CD4-positive, CD25-positive, alpha-beta regulatory T cell (primary cell): ENCODE results near the gene TSPAN3. TPM values are rescaled to one million over a fixed set of nuclear protein-coding genes. Genes with fewer than 3 reads are reported as not detected.

Experiments used
- ATAC-seq, 2 donors: fragments of 150-1000 bp; cut with Tn5 transposase; one replicate each; pipeline ENCODE4 v1.10.0; 2021; ENCODE audit warnings: low read depth in 2 of 2, moderate number of reproducible peaks in 2 of 2, moderate library complexity in 1 of 2
- DNase-seq, 3 donors: peaks; one replicate each; pipeline versions ENCODE4 v3.0.0 to v3.0.0-alpha.2; 2012 to 2022; ENCODE audit warnings: mixed read lengths in 1 of 3
- H3K27ac ChIP-seq: one replicate; pipeline ENCODE4 v1.7.0; 2013; ENCODE audit warnings: mild to moderate bottlenecking, low read length; ENCODE audit not compliant: insufficient read depth, poor library complexity, severe bottlenecking
- H3K27me3 ChIP-seq: one replicate; pipeline ENCODE4 v1.7.0; 2013; ENCODE audit warnings: low read length; ENCODE audit not compliant: control insufficient read depth, insufficient read depth
- H3K36me3 ChIP-seq: one replicate; pipeline ENCODE4 v1.7.0; 2013; ENCODE audit warnings: mild to moderate bottlenecking, low read length, moderate library complexity; ENCODE audit not compliant: control insufficient read depth, insufficient read depth
- H3K4me1 ChIP-seq: 2 replicates; pipeline ENCODE4 v1.7.0; 2013; ENCODE audit warnings: mild to moderate bottlenecking, low read length; ENCODE audit not compliant: insufficient read depth, control insufficient read depth, poor library complexity, severe bottlenecking
- H3K4me3 ChIP-seq: one replicate; pipeline ENCODE4 v1.7.0; 2013; ENCODE audit warnings: low read depth, mild to moderate bottlenecking, low read length, moderate library complexity
- H3K9me3 ChIP-seq, 2 experiments: 1 replicate in 1 of 2; 2 replicates in 1 of 2; pipeline ENCODE4 v1.7.0; 2013; ENCODE audit warnings: low read length in 2 of 2, mild to moderate bottlenecking in 1 of 2, moderate library complexity in 1 of 2; ENCODE audit not compliant: control insufficient read depth in 2 of 2
- H3K27ac Mint-ChIP-seq, 3 donors: one replicate each; pipeline ENCODE4 v1.8.0; 2020 to 2022; ENCODE audit warnings: mild to moderate bottlenecking in 3 of 3, mixed read lengths in 3 of 3, moderate library complexity in 2 of 3
- H3K27me3 Mint-ChIP-seq: one replicate; pipeline ENCODE4 v1.8.0; 2022; ENCODE audit warnings: mild to moderate bottlenecking, mixed read lengths
- H3K36me3 Mint-ChIP-seq: one replicate; pipeline ENCODE4 v1.8.0; 2020; ENCODE audit warnings: mixed read lengths
- H3K4me1 Mint-ChIP-seq, 4 donors: one replicate each; pipeline ENCODE4 v1.8.0; 2020 to 2022; ENCODE audit warnings: mixed read lengths in 4 of 4, mild to moderate bottlenecking in 1 of 4
- H3K4me3 Mint-ChIP-seq, 4 donors: one replicate each; pipeline ENCODE4 v1.8.0; 2020 to 2022; ENCODE audit warnings: mild to moderate bottlenecking in 4 of 4, mixed read lengths in 4 of 4, moderate library complexity in 3 of 4
- H3K9me3 Mint-ChIP-seq, 7 donors: one replicate each; pipeline ENCODE4 v1.8.0; 2020 to 2022; ENCODE audit warnings: mixed read lengths in 7 of 7, mild to moderate bottlenecking in 3 of 7, moderate library complexity in 2 of 7
- polyA plus RNA-seq, 4 donors: library from polyadenylated mRNA; unstranded; fragments of 300-500 nt; fragmentation: Illumina TruSeq; gene quantifications; one replicate each; pipeline ENCODE4 v1.2.3, GENCODE V29; 2021
- total RNA-seq: library from RNA; stranded (reverse); gene quantifications from one replicate; pipeline ENCODE4 v1.2.3, GENCODE V29; 2022

The TSPAN3 gene
- total and polyA plus RNA-seq, 5 donors from 2014 or later = 5.4 to 31.0 (median 24.2) TPM

DNA sequence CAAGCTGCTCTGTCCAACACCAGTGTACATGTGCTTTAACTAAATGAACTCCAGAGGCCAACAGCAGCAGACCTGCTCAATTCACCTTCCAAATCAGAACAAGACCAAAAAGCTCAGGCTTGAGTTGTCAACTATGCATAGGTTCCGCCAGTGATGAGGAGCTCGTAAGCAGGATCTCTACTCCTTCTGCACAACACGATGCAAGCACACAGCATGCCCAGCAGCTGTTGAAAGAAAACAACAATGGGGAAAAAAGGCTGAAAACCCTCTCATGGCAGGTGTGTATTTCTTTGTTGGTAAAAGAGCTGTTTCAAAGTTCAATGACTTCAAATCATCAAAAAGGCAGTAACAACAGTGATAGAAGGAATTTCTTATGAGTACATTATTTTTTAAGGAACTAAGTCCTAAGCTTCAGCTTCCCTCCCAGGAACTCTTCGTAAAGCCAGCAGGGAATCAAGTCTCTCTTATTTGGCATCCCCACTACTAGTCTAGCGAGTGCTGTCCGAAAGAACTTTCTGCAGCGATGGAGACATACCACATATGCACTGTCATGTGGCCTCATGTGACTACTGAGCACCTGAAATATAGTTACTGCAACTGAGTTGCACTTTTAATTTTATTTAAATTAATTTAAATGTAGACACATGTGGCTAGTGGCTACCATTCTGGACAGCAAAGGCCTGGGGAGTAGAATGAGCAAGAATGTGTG lies 24.1 kb downstream of the TSPAN3 start:
- Histone ChIP-seq H3K9me3 (no peaks in the 10 kb centered on the region), H3K27ac (no peak overlapping the region), H3K27me3 (no peaks in the 10 kb centered on the region), H3K4me3 (no peak overlapping the region), H3K36me3 (peaks cover 9% of the 10 kb centered on the region), H3K4me1 (no peaks in the 10 kb centered on the region)
- peak overlapping the region in 1 of 3 donors; percentile 78 for H3K27ac Mint-ChIP-seq
- peaks cover 0 to 6% (median 3%) of the 10 kb centered on the region in 4 donors for H3K4me1 Mint-ChIP-seq
- no peaks in the 10 kb centered on the region for H3K9me3 Mint-ChIP-seq
- peaks cover 35% of the 10 kb centered on the region for H3K36me3 Mint-ChIP-seq
- DNase-seq (no peak), ATAC-seq (no peak)
- no peaks in the 10 kb centered on the region for H3K27me3 Mint-ChIP-seq
- no peak overlapping the region for H3K4me3 Mint-ChIP-seq

GRCh38 chr15:77045985-77046384 lies 24.9 kb downstream of the TSPAN3 start:
- H3K27ac Mint-ChIP-seq = no peak overlapping the region
- no peaks in the 10 kb centered on the region for H3K9me3 ChIP-seq
- peaks cover 0 to 3% (median 0%) of the 10 kb centered on the region in 7 donors for H3K9me3 Mint-ChIP-seq
- no peak overlapping the region for H3K4me3 ChIP-seq
- ATAC-seq (no peak), DNase-seq (no peak)
- peaks cover 0 to 6% (median 4%) of the 10 kb centered on the region in 4 donors for H3K4me1 Mint-ChIP-seq
- peaks cover 9% of the 10 kb centered on the region for H3K36me3 ChIP-seq
- H3K36me3 Mint-ChIP-seq = peaks cover 36% of the 10 kb centered on the region
- no peak overlapping the region for H3K27ac ChIP-seq
- no peaks in the 10 kb centered on the region for H3K4me1 ChIP-seq
- no peak overlapping the region for H3K4me3 Mint-ChIP-seq
- no peaks in the 10 kb centered on the region for H3K27me3 Mint-ChIP-seq
- H3K27me3 ChIP-seq = no peaks in the 10 kb centered on the region

- Mint-ChIP-seq H3K4me3 (no peak overlapping the region), H3K36me3 (peaks cover 41% of the 10 kb centered on the region), H3K27me3 (no peaks in the 10 kb centered on the region), H3K4me1 (peaks cover 0 to 11% (median 6%) of the 10 kb centered on the region in 4 donors), H3K27ac (no peak overlapping the region), H3K9me3 (peaks cover 0 to 5% (median 0%) of the 10 kb centered on the region in 7 donors)
- DNase-seq (no peak), ATAC-seq (no peak)
- no peaks in the 10 kb centered on the region for H3K27me3 ChIP-seq
- H3K27ac ChIP-seq = no peak overlapping the region
- H3K4me3 ChIP-seq = no peak overlapping the region
- peaks cover 9% of the 10 kb centered on the region for H3K36me3 ChIP-seq
- H3K9me3 ChIP-seq = no peaks in the 10 kb centered on the region
- no peaks in the 10 kb centered on the region for H3K4me1 ChIP-seq
Observed at GRCh38 chr15:77044228-77045042, 26.5 kb downstream of the TSPAN3 start.

GRCh38 chr15:77042955-77043920 lies 27.7 kb downstream of the TSPAN3 start:
- ATAC-seq (no peak), DNase-seq (no peak)
- H3K4me1 ChIP-seq = no peaks in the 10 kb centered on the region
- Mint-ChIP-seq H3K27ac (peak overlapping the region; percentile 27 to 82 (median 57)), H3K36me3 (peaks cover 41% of the 10 kb centered on the region), H3K4me3 (peak overlapping the region in 1 of 4 donors; percentile 5), H3K27me3 (no peaks in the 10 kb centered on the region), H3K4me1 (peaks cover 0 to 11% (median 6%) of the 10 kb centered on the region in 4 donors), H3K9me3 (peaks cover 0 to 11% (median 0%) of the 10 kb centered on the region in 7 donors)
- peaks cover 9% of the 10 kb centered on the region for H3K36me3 ChIP-seq
- H3K27me3 ChIP-seq = no peaks in the 10 kb centered on the region
- H3K4me3 ChIP-seq = no peak overlapping the region
- no peak overlapping the region for H3K27ac ChIP-seq
- H3K9me3 ChIP-seq = no peaks in the 10 kb centered on the region

GRCh38 chr15:77042245-77042919 lies 28.5 kb downstream of the TSPAN3 start:
- no peaks in the 10 kb centered on the region for H3K27me3 Mint-ChIP-seq
- H3K4me3 Mint-ChIP-seq = no peak overlapping the region
- no peak overlapping the region for H3K4me3 ChIP-seq
- H3K9me3 Mint-ChIP-seq = peaks cover 0 to 11% (median 0%) of the 10 kb centered on the region in 7 donors
- H3K36me3 ChIP-seq = peaks cover 11% of the 10 kb centered on the region
- ATAC-seq (no peak), DNase-seq (no peak)
- H3K4me1 Mint-ChIP-seq = peaks cover 0 to 11% (median 6%) of the 10 kb centered on the region in 4 donors
- H3K27ac Mint-ChIP-seq = peak overlapping the region in 1 of 3 donors; percentile 48
- H3K36me3 Mint-ChIP-seq = peaks cover 34% of the 10 kb centered on the region
- no peak overlapping the region for H3K27ac ChIP-seq
- H3K4me1 ChIP-seq = no peaks in the 10 kb centered on the region
- no peaks in the 10 kb centered on the region for H3K27me3 ChIP-seq
- H3K9me3 ChIP-seq = no peaks in the 10 kb centered on the region

- H3K9me3 ChIP-seq = no peaks in the 10 kb centered on the region
- no peaks in the 10 kb centered on the region for H3K27me3 ChIP-seq
- H3K4me3 ChIP-seq = no peak overlapping the region
- ATAC-seq (no peak), DNase-seq (no peak)
- Mint-ChIP-seq H3K4me3 (peak overlapping the region in 1 of 4 donors; percentile 14), H3K27me3 (no peaks in the 10 kb centered on the region), H3K4me1 (peaks cover 0 to 11% (median 6%) of the 10 kb centered on the region in 4 donors), H3K36me3 (peaks cover 26% of the 10 kb centered on the region), H3K9me3 (peaks cover 0 to 14% (median 0%) of the 10 kb centered on the region in 7 donors), H3K27ac (peak overlapping the region; percentile 1 to 89 (median 48))
- H3K27ac ChIP-seq = no peak overlapping the region
- no peaks in the 10 kb centered on the region for H3K4me1 ChIP-seq
- peaks cover 25% of the 10 kb centered on the region for H3K36me3 ChIP-seq
Observed at GRCh38 chr15:77040673-77041072, 30.2 kb downstream of the TSPAN3 start.

DNA sequence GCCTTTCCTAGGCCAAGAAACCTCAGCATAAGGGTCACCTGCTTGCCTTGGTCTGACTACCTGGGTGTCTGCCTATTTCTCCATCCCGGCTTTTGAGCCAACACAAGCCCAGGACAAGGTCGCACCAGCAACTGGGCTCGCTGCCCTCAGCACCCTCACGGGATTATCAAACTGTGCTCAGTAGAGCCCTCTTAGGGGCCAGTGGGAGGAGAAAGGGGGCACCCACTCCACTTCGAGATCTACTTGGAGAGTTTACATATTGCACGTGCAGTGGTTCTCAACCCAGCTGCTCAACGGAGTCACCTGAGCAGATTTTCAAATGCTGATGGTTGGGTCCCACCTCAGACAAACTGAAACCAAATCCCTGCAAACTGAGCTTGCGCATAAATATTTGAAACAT lies 31.1 kb downstream of the TSPAN3 start:
- Histone ChIP-seq H3K4me3 (no peak overlapping the region), H3K9me3 (no peaks in the 10 kb centered on the region), H3K27ac (no peak overlapping the region), H3K36me3 (peaks cover 25% of the 10 kb centered on the region), H3K27me3 (no peaks in the 10 kb centered on the region), H3K4me1 (no peaks in the 10 kb centered on the region)
- no peak overlapping the region for H3K4me3 Mint-ChIP-seq
- peaks cover 0 to 11% (median 6%) of the 10 kb centered on the region in 4 donors for H3K4me1 Mint-ChIP-seq
- H3K9me3 Mint-ChIP-seq = peaks cover 0 to 14% (median 0%) of the 10 kb centered on the region in 7 donors
- no peak for DNase-seq
- H3K27me3 Mint-ChIP-seq = no peaks in the 10 kb centered on the region
- no peak overlapping the region for H3K27ac Mint-ChIP-seq
- peaks cover 18% of the 10 kb centered on the region for H3K36me3 Mint-ChIP-seq
- no peak for ATAC-seq
